Measurements from ENCODE around the gene HS6ST1. TPM values are rescaled to one million over a fixed set of nuclear protein-coding genes. Genes with fewer than 3 reads are reported as not detected.

Gene HS6ST1
- total and polyA plus RNA-seq, 9 donors: 12.9 to 62.5 (median 45.3) TPM

GRCh38 chr2:128286905-128287779 lies 31.5 kb downstream of the HS6ST1 start:
- TF ChIP-seq EP300 (IDR thresholded peaks at IDR 0.05) (no peak), CTCF (IDR thresholded peaks at IDR 0.05) (no peak), POLR2A (IDR thresholded peaks at IDR 0.05) (no peak)
- intact Hi-C loops (cut with DNase I): loop anchor here in 1 of 4 donors (1.0 kb wide), 1 partner anchor 18 kb away; no protein-coding TSS in a partner anchor
- H3K4me3 ChIP-seq: no peak overlapping the region
- DNase-seq: peak in 2 of 5 donors; percentile 24 to 31
- H3K9me3 ChIP-seq: no peaks in the 10 kb centered on the region
- no peaks in the 10 kb centered on the region for H3K36me3 ChIP-seq
- peak overlapping the region; percentile 11 to 23 for H3K27ac ChIP-seq
- H3K4me1 ChIP-seq (ENCODE audit: insufficient read depth): peaks cover 21% of the 10 kb centered on the region
- H3K27me3 ChIP-seq: no peaks in the 10 kb centered on the region
- WGBS, 3 donors: 77 to 90% (median 82%) methylated on average over 11 to 12 of the region's 12 CpGs

GRCh38 chr2:128286011-128286721 lies 32.5 kb downstream of the HS6ST1 start:
- 39 to 49% (median 44%) methylated on average over 13 of the region's 13 CpGs for WGBS, 3 donors
- H3K4me3 ChIP-seq: no peak overlapping the region
- peaks cover 27% of the 10 kb centered on the region for H3K4me1 ChIP-seq (ENCODE audit: insufficient read depth)
- no peaks in the 10 kb centered on the region for H3K9me3 ChIP-seq
- no peaks in the 10 kb centered on the region for H3K36me3 ChIP-seq
- peak in 2 of 5 donors; percentile 48 to 68 for DNase-seq
- H3K27me3 ChIP-seq: no peaks in the 10 kb centered on the region
- intact Hi-C loops (cut with DNase I): loop anchor here in 1 of 4 donors (1.0 kb wide), 1 partner anchor 19 kb away; no protein-coding TSS in a partner anchor
- H3K27ac ChIP-seq: no peak overlapping the region
- no peak for TF ChIP-seq CTCF (IDR thresholded peaks at IDR 0.05)

GRCh38 chr2:128285329-128285931 lies 33.2 kb downstream of the HS6ST1 start:
- no peaks in the 10 kb centered on the region for H3K27me3 ChIP-seq
- WGBS, 3 donors: 87 to 93% (median 93%) methylated on average over 12 of the region's 12 CpGs
- H3K4me1 ChIP-seq (ENCODE audit: insufficient read depth): peaks cover 33% of the 10 kb centered on the region
- intact Hi-C loops (cut with DNase I): no loop called here
- H3K36me3 ChIP-seq: no peaks in the 10 kb centered on the region
- peak in 2 of 5 donors; percentile 21 to 33 for DNase-seq
- no peak for TF ChIP-seq POLR2A (IDR thresholded peaks at IDR 0.05)
- TF ChIP-seq EP300 (IDR thresholded peaks at IDR 0.05): no peak
- TF ChIP-seq CTCF (IDR thresholded peaks at IDR 0.05): no peak
- no peak overlapping the region for H3K4me3 ChIP-seq
- no peak overlapping the region for H3K27ac ChIP-seq
- H3K9me3 ChIP-seq: no peaks in the 10 kb centered on the region

GRCh38 chr2:128284841-128285240 lies 33.8 kb downstream of the HS6ST1 start:
- H3K27me3 ChIP-seq: no peaks in the 10 kb centered on the region
- H3K9me3 ChIP-seq: no peaks in the 10 kb centered on the region
- H3K27ac ChIP-seq: no peak overlapping the region
- no peak overlapping the region for H3K4me3 ChIP-seq
- no peaks in the 10 kb centered on the region for H3K36me3 ChIP-seq
- TF ChIP-seq EP300 (IDR thresholded peaks at IDR 0.05): no peak
- TF ChIP-seq POLR2A (IDR thresholded peaks at IDR 0.05): no peak
- TF ChIP-seq CTCF (IDR thresholded peaks at IDR 0.05): no peak
- WGBS, 3 donors: 88 to 90% (median 88%) methylated on average over 11 of the region's 11 CpGs
- H3K4me1 ChIP-seq (ENCODE audit: insufficient read depth): peaks cover 33% of the 10 kb centered on the region
- peak in 2 of 5 donors; percentile 19 to 43 for DNase-seq
- intact Hi-C loops (cut with DNase I): no loop called here
